Kidney tubule cell (primary cell): ENCODE data around the gene FAM163B.
"Not testable (repeated sequence)": the region's sequence is repeated elsewhere in the genome, so short reads cannot be mapped to it uniquely, and the experiment has no call there.

Source experiments
- DNase-seq: peaks from one replicate; pipeline ENCODE4 v3.0.0-alpha.2; 2018; ENCODE audit warnings: low spot score

Gene FAM163B

DNA sequence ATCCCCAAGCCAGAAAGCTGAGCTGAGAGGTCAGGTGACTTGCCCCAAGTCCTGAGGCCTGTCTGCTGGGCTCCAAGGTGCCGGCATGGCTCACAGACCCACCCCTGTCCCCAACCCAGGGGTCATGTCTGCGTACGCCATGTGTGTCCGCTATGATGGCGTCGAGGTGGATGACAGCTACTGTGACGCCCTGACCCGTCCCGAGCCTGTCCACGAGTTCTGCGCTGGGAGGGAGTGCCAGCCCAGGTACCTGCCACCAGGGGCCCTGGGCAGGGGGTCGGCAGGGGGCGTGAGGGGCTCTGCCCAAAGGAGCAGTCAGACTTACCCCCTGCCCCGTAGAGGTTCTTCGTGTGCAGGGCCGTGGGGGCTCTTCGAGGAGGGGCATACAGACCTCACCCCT is 42.4 kb downstream of the FAM163B start:
- DNase-seq: no peak

- DNase-seq: no peak
Measured at GRCh38 chr9:133566382-133566781, 42.8 kb downstream of the FAM163B start.

- no peak for DNase-seq
Measured at GRCh38 chr9:133564451-133565116, 44.6 kb downstream of the FAM163B start.

GRCh38 chr9:133563814-133564213 is 45.4 kb downstream of the FAM163B start:
- not testable (repeated sequence) for DNase-seq

DNA sequence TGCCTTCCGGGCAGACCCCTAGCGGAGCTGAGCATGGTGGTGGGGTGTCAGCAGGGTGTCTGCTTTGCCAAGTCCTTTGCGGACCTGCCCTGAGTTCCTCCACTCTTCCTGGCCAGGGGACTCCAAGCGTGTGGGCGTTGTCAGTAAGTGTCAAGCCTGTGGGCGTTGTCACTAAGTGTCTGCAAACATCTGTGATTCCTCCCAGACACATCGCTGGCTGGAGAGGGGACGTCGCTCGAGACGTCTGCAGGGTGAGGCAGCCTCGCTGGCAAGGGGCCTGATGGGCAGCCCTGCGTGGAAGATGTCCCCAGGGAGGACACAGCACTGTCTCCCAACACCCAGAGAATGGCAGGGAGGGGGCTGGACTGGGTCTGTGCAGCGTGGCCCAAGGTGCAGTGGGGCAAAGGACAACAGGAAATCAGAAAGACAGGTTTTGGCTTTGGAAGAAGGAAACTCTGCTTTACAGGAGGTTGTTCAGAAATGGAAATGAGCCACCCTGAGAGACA is 45.8 kb downstream of the FAM163B start:
- DNase-seq: no peak

DNA sequence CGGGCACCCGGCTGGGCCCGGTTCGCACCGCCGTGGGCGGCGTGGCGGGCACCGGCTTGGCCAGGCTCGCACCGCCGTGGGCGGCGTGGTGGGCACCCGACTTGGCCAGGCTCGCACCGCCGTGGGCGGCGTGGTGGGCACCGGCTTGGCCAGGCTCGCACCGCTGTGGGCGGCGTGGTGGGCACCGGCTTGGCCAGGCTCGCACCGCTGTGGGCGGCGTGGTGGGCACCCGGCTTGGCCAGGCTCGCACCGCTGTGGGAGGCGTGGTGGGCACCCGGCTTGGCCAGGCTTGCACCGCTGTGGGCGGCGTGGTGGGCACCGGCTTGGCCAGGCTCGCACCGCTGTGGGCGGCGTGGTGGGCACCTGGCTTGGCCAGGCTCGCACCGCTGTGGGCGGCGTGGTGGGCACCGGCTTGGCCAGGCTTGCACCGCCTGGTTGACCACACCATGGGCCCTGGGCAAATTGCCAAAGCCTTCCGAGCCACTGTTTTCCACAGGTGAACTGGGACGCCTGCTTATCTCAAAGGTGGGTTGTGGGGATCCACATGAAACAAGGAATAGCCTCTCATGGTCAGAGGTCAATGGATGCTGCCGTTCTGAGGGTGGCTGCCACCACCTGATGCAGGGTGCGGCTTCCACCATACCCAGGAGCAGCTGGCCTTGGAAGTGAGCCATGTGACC is 46.4 kb downstream of the FAM163B start:
- DNase-seq: no peak

GRCh38 chr9:133561976-133562554 is 47.1 kb downstream of the FAM163B start:
- DNase-seq: no peak

DNA sequence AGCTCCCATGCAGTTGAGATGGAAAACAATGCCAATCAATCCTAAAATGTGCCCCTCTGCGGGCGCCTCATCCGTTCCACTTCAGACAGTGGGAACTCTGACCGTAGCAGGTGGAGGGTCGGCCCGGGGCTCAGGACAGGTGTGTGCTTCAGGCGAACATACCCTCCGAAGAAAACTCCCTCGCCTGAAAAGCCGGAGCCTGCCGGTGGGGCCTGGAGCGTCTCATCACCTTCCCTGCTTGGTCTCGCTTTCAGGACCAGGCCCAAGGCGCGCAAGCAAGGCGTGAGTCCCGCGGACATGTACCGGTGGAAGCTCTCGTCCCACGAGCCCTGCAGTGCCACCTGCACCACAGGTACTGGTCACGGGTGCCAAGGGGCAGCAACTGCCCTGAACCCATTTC is 48.2 kb downstream of the FAM163B start:
- DNase-seq: no peak

GRCh38 chr9:133560311-133560710 is 48.9 kb downstream of the FAM163B start:
- DNase-seq: no peak

- peak; percentile 23 for DNase-seq
Measured at GRCh38 chr9:133558191-133559126, 50.7 kb downstream of the FAM163B start.

GRCh38 chr9:133557581-133557980 is 51.6 kb downstream of the FAM163B start:
- no peak for DNase-seq

DNA sequence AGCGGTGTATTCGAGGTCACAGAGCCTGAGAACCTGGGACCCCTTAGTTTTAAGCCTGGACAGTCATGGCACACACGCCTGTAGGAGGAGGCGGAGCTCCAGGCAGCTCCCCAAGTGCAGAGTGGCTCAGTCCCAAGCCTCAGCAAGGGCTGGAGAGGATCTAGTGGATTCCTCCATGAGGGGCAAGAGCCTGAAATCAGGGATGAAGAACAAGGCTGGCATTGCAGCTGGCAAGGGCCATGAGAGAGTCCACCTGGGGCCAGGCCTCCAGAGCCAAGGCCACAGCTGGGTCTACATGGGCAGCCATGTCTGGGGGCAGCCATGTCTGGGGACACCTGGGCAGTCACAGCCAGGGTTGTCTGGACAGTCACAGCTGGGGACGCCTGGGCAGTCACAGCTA is 52.8 kb downstream of the FAM163B start:
- DNase-seq: no peak

GRCh38 chr9:133554729-133555128 is 54.5 kb downstream of the FAM163B start:
- no peak for DNase-seq

DNA sequence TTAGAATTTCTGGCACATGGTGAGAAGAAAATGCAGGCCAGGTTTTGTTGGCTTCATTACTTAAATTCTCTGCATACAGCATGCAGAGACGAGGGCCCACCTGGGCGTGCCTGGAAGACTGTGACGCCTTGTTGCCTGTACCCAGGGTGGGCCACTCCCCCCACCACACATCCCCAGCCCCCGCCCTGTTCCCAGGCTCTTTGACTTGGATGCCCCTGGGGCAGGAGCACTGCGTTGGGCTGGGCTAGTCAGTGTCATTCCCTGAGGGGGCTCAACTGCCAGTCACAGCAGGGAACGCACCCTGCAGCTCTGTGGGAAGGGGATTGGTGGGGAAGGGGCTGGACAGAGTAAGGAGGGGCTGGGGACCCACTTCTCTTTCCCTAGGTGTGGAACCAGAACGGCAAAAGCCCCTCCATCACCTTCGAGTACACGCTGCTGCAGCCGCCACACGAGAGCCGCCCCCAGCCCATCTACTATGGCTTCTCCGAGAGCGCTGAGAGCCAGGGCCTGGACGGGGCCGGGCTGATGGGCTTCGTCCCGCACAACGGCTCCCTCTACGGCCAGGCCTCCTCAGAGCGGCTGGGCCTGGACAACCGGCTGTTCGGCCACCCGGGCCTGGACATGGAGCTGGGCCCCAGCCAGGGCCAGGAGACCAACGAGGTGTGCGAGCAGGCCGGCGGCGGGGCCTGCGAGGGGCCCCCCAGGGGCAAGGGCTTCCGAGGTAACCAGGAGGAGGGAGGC is 55.0 kb downstream of the FAM163B start:
- no peak for DNase-seq

DNA sequence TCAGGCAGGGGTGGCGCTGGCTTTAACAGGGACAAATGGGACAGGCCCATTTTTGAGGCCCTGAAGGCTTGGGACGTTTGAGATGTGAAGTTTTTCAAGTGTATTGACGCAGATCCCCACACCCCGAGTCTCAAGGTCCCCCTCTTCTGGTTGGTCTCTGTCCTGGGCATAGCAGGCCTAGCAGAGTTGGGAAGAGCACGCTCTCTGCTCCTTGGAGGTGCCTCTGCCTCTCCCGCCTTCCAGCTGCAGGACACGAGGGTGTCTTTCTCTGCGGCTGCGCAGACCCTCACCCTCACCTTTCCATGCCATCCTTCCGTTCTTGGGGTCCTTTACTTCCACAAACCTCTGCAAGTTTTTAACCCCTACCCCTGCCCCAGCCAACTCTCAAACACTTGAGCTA is 56.1 kb downstream of the FAM163B start:
- no peak for DNase-seq

- no peak for DNase-seq
Measured at GRCh38 chr9:133552236-133552635, 57.0 kb downstream of the FAM163B start.

- no peak for DNase-seq
Measured at GRCh38 chr9:133551446-133551845, 57.7 kb downstream of the FAM163B start.

DNA sequence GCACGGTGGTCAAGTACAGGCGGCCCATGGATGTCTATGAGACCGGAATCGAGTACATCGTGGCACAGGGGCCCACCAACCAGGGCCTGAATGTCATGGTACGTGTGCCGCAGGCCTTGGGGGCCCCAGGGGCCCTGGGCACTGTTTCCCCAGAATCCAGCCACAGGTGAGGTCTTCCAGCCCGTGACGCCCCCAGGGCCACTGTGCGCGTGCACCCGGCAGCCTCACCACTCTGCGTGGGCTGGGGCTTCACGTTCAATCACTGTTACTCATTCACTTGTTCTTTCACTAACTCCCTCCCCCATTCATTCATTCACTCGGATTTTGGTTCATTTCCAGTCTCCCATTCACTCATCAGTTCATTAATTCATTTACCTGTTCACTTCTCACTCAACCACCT is 62.1 kb downstream of the FAM163B start:
- DNase-seq: no peak

DNA sequence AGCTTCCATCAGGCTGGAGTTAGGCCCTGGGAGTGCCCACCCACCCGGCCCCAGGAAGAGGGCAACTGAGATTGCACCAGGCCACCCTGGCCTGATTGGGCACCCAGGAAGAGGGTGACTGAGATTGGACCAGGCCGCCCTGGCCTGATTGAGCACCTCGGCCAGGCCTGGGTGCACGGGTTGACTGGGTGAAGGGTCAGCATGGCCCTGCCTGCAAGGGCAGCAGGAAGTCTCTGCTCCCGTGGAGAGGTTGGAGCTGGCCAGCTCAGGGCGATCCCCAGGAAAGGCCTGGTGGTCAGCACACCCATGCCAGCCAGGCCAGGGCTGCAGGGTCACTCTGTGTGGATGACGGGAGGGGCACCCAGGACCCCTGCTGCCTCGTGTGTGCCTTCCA is 62.9 kb downstream of the FAM163B start:
- no peak for DNase-seq

DNA sequence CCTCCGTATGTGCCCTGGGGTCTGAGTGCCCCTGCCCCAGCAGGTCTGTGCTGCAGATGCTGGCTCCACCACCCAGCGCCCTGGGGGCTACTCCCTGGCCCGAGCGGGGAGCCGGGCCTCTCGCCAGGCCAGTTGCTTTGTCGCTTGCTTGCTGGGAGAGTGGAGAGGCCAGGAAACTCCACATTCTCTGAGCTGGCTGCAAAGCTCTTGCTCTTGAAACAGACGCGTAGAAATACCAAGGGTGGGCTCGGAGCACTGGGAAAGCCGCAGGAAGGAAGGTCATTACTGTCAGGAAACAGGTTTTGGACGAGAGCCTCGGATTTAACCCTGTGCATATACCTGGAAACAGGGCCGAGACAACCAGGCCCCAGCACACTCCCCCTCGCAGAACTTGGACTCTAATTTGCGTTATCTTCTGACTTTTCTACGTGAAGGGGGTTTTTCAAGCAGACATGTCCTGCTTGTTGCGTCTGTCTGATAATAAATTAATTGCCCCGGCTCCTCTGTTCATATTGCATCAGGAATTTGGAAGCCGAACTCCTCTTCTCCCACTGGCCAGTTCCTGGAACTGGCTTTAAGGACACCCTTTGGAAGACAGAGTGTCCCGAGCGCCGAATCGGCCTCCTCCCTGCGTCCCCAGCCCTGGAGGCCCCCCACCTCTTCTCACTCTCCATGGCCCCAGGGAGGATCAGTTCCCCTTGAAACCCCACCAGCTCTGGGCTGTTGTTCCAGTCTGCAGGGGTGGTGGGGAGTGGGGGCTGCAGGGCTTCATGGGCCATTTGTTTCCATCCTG is 63.5 kb downstream of the FAM163B start:
- DNase-seq: no peak
